Glutamatergic neuron (in vitro differentiated cells): ENCODE measurements around the gene EPS8. TPM values are rescaled to one million over a fixed set of nuclear protein-coding genes. Genes with fewer than 3 reads are reported as not detected.

Source experiments
- DNase-seq: peaks from one replicate; pipeline ENCODE4 v3.0.0; 2022
- H3K27ac Mint-ChIP-seq: one replicate; pipeline ENCODE4 v1.8.0; 2020; ENCODE audit warnings: mild to moderate bottlenecking, mixed read lengths, inconsistent platforms; ENCODE audit not compliant: unreplicated experiment
- H3K27me3 Mint-ChIP-seq: one replicate; pipeline ENCODE4 v1.8.0; 2020; ENCODE audit warnings: mild to moderate bottlenecking, moderate library complexity, mixed read lengths, inconsistent platforms; ENCODE audit not compliant: unreplicated experiment
- H3K36me3 Mint-ChIP-seq: one replicate; pipeline ENCODE4 v1.8.0; 2020; ENCODE audit warnings: mild to moderate bottlenecking, mixed read lengths, inconsistent platforms; ENCODE audit not compliant: unreplicated experiment
- H3K4me1 Mint-ChIP-seq: one replicate; pipeline ENCODE4 v1.8.0; 2020; ENCODE audit warnings: mild to moderate bottlenecking, low read depth, mixed read lengths, inconsistent platforms; ENCODE audit not compliant: unreplicated experiment
- H3K4me3 Mint-ChIP-seq: one replicate; pipeline ENCODE4 v1.8.0; 2020; ENCODE audit warnings: mild to moderate bottlenecking, mixed read lengths, inconsistent platforms; ENCODE audit not compliant: unreplicated experiment
- H3K9me3 Mint-ChIP-seq: one replicate; pipeline ENCODE4 v1.8.0; 2020; ENCODE audit warnings: mild to moderate bottlenecking, moderate library complexity, mixed read lengths, inconsistent platforms; ENCODE audit not compliant: unreplicated experiment
- total RNA-seq: library from RNA; stranded (reverse); fragmentation: NEBNext Ultra II Directional; extraction: Animal tissue kit (Norgen Biotek cat#: 25700); gene quantifications from one replicate; pipeline ENCODE4 v1.2.1, GENCODE V29; 2021; ENCODE audit not compliant: unreplicated experiment
- TF ChIP-seq, protein P1 (sequence below): fragments of 200-600 bp; sonication (generic); IDR thresholded peaks from one replicate; pipeline ENCODE4 v1.5.0; 2021; ENCODE audit not compliant: partially characterized antibody, unreplicated experiment

Gene EPS8
- total RNA-seq, 1 donor from 2014 or later: 4.3 TPM

DNA sequence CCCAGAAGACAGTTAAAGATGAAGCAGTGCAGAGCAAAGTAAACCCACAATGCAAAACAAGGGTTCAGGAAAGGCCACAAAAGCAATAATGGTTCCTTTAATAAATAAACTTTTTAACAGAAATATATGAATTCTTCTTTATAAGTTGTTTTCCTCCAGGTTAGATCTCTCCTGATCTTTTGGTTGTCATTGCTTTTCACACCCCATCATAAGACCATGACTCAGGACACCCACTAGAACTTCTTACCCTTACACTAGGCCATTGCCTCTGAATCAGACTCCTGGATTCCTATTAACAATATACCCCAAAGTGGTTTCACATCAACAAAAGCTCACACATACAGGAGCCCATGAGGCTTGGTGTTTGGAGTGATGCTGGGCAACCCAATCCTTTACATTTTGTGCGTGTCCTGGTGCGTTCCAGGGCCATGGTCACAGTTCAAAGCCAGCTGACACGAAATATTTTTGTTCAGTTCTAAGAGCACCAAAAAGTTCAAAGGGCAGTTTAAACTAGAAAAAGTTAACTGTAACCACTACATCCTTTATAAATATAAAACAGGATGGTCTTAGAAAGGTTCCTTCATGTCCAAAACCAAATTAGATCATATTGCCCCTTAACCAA lies 187.0 kb downstream of the EPS8 start:
- TF ChIP-seq, protein P1, sequence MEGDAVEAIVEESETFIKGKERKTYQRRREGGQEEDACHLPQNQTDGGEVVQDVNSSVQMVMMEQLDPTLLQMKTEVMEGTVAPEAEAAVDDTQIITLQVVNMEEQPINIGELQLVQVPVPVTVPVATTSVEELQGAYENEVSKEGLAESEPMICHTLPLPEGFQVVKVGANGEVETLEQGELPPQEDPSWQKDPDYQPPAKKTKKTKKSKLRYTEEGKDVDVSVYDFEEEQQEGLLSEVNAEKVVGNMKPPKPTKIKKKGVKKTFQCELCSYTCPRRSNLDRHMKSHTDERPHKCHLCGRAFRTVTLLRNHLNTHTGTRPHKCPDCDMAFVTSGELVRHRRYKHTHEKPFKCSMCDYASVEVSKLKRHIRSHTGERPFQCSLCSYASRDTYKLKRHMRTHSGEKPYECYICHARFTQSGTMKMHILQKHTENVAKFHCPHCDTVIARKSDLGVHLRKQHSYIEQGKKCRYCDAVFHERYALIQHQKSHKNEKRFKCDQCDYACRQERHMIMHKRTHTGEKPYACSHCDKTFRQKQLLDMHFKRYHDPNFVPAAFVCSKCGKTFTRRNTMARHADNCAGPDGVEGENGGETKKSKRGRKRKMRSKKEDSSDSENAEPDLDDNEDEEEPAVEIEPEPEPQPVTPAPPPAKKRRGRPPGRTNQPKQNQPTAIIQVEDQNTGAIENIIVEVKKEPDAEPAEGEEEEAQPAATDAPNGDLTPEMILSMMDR: no peak
- Mint-ChIP-seq H3K27ac (no peak overlapping the region), H3K4me1 (no peaks in the 10 kb centered on the region)

DNA sequence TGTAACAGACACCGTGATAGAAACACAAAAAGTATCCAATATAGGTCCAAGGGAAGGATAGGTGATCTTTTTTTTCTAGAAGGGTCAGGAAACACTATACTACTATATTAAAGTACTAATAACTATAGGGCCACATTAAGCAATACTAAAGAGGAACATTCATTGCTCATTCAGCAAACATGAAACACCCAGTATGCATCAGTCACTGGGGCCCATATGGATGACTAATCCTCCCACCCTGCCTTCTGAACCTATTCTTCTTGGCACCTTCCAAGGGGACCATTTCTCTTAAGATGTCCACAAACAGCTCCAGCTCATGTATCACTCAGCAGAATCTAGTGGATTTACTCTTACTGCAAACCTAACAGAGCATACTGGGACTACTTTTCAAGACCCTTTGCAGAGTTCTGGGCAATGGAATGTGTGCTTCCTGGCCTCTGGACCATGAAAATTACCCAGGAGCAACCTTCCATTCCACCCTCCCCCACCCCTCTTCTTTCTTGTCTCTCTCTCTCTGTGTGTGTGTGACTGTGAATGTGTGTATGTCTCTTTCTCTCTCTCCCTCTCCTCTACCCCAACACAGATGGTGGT lies 187.9 kb downstream of the EPS8 start:
- Mint-ChIP-seq H3K27me3 (no peaks in the 10 kb centered on the region), H3K4me3 (no peak overlapping the region), H3K9me3 (no peaks in the 10 kb centered on the region), H3K4me1 (no peaks in the 10 kb centered on the region), H3K36me3 (peaks cover 5% of the 10 kb centered on the region), H3K27ac (no peak overlapping the region)
- DNase-seq: no peak
- TF ChIP-seq, protein P1: no peak

More for the DNA sequence above, 187.0 kb downstream of the EPS8 start:
- no peak for DNase-seq
- Mint-ChIP-seq H3K9me3 (no peaks in the 10 kb centered on the region), H3K4me3 (no peak overlapping the region), H3K36me3 (peaks cover 5% of the 10 kb centered on the region), H3K27me3 (no peaks in the 10 kb centered on the region)

DNA sequence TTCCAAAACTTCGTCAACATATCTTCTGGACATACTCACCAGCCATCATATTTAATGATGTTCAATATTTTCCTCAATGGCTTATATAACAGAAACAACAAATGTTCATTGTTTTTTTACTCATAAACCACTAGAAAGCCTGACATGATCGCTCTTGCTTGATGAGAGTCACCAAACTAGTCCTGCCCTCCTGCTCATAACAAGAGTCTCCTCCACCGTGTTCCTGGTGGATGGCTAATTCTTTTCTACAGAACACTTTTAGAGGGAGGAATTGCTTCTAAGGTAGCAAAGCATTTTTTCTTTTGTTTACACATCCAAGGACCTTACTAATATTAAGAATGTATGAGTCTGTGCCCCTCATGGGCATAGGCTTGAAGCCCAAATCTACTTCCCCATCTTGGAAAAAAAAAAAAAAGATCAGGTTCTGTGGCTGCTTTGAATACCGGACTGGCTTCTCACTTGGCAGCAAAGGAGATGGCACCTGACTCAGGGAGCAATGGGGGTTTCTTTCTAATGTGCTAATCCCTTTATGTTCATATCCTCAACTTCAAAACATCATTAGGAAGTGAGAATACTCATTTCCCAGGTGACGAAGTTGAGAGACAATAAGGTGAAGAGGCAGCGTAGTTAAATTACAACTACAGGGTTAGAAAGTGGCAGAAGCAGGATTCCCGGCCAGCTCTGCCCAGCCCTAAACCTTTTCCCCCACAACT lies 188.8 kb downstream of the EPS8 start:
- Mint-ChIP-seq H3K4me3 (no peak overlapping the region), H3K27ac (no peak overlapping the region)

DNA sequence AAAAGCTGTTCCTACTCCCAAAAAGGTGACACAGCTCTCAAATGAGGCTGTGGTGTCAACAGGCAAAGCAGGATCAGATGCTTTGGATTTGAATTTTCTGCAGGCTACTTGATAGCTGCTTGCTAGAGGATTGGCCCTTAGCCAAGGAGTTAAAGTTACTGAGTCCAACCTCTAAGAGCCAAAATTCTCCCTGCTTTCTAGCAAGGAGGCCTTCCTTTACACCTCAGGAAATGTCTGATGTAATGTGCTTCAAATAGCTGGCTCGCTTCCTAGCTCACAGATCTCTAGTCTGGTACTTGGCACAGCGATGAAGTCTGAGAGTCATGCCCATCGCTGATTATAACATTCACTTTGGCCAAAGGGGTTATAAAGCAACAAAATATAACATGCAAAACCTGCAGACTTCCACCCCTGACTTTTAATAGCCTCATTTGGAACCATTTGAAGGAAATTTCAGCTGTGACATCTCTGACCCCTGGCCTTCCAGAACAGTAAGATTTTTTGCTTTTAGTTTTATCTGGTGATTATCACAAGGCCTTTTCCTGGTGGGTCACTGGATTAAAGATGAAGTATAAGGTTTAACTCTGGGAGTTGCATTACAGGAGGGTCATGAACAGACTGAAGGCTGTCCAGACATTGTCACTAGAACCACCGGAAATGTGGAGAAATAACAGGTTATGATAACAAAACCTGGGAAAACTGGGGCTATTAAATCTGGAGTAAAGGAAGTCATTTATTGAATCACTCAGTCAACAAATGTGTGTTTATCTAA lies 189.7 kb downstream of the EPS8 start:
- no peak for DNase-seq
- TF ChIP-seq, protein P1: no peak
- no peak overlapping the region for H3K4me3 Mint-ChIP-seq
- no peaks in the 10 kb centered on the region for H3K27me3 Mint-ChIP-seq
- no peak overlapping the region for H3K27ac Mint-ChIP-seq
- no peaks in the 10 kb centered on the region for H3K4me1 Mint-ChIP-seq
- H3K9me3 Mint-ChIP-seq: no peaks in the 10 kb centered on the region
- H3K36me3 Mint-ChIP-seq: peaks cover 5% of the 10 kb centered on the region

More for the DNA sequence above, 188.8 kb downstream of the EPS8 start:
- no peaks in the 10 kb centered on the region for H3K4me1 Mint-ChIP-seq
- peaks cover 5% of the 10 kb centered on the region for H3K36me3 Mint-ChIP-seq
- no peaks in the 10 kb centered on the region for H3K9me3 Mint-ChIP-seq
- TF ChIP-seq, protein P1: no peak
- no peak for DNase-seq
- no peaks in the 10 kb centered on the region for H3K27me3 Mint-ChIP-seq
